ENCODE results near the gene ANKEF1. TPM values are rescaled to one million over a fixed set of nuclear protein-coding genes. Genes with fewer than 3 reads are reported as not detected.

ANKEF1 gene
- total and polyA plus RNA-seq, 10 of the 15 experiments (the other 5 are each of a cell fraction or from before 2014, with no cell fraction given): 0.04 to 3.0 (median 0.89) TPM

DNA sequence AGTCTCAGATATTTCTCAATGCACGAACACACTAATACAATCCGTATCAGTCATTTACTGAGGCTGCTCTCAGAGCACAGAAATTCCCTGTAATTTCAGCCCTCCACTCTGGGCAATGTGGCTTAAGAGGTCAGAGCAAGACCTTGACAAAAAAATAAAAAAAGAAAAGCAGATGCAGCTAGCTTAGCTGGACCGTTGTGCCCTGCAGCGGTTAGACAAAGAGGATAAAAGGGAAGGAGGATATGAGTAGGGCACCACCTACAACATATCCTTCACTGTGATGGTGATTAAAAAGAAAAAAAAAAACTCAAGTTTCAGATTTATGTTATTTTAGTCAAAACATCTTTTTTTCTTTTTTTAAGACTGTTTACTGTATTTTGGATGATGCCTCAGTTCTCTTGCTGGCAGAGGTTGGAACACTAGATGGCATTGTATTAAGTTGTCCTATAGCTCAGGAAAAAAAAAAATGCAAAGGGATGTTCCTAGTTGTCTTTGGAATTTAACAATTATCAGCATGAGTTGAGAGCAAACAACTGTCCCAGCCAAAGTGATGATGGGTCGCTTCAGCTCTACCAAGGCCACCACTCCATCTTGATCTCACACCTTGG, 59.9 kb downstream of the ANKEF1 start (continued):
- TF ChIP-seq, protein P1, sequence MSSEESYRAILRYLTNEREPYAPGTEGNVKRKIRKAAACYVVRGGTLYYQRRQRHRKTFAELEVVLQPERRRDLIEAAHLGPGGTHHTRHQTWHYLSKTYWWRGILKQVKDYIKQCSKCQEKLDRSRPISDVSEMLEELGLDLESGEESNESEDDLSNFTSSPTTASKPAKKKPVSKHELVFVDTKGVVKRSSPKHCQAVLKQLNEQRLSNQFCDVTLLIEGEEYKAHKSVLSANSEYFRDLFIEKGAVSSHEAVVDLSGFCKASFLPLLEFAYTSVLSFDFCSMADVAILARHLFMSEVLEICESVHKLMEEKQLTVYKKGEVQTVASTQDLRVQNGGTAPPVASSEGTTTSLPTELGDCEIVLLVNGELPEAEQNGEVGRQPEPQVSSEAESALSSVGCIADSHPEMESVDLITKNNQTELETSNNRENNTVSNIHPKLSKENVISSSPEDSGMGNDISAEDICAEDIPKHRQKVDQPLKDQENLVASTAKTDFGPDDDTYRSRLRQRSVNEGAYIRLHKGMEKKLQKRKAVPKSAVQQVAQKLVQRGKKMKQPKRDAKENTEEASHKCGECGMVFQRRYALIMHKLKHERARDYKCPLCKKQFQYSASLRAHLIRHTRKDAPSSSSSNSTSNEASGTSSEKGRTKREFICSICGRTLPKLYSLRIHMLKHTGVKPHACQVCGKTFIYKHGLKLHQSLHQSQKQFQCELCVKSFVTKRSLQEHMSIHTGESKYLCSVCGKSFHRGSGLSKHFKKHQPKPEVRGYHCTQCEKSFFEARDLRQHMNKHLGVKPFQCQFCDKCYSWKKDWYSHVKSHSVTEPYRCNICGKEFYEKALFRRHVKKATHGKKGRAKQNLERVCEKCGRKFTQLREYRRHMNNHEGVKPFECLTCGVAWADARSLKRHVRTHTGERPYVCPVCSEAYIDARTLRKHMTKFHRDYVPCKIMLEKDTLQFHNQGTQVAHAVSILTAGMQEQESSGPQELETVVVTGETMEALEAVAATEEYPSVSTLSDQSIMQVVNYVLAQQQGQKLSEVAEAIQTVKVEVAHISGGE (CRISPR knock-in tag; IDR thresholded peaks at IDR 0.05): no peak
- no peak for TF ChIP-seq PAX8 (IDR thresholded peaks at IDR 0.05)
- TF ChIP-seq JUNB (IDR thresholded peaks at IDR 0.05): no peak
- no peak for TF ChIP-seq GABPA (IDR thresholded peaks at IDR 0.05; ENCODE audit: low read depth)

DNA sequence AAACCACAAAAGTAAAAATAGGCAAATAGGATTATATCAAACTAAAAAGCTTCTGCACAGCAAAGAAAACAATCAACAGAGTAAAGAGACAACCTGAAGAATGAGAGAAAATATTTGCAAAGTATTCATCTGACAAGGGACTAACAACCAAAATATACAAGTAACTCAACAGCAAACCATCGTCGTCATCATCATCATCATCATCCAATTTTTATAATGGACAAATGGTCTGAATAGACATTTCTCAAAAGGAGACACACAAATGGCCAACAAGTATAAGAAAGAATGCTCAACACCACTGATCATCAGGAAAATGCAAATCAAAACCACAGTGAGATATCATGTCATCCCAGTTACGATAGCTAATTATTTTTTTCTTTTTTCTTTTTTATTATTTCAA, 62.0 kb downstream of the ANKEF1 start:
- DNase-seq (ENCODE audit: low read depth, low spot score) (no peak), FAIRE-seq (no peak), ATAC-seq (no peak)
- H3K36me3 ChIP-seq (ENCODE audit: control insufficient read depth in 2 of 2, insufficient read depth in 2 of 2, low read length in 1 of 2): no peaks in the 10 kb centered on the region
- ChIA-PET POLR2A (no interaction called here), SMC1A (ENCODE audit: uncharacterized antibody, unreplicated experiment) (no interaction called here), CTCF (interaction anchor here (0.8 kb wide), 1 partner anchor 689 kb away, joined by 4 read pairs; no protein-coding TSS in a partner anchor), RAD21 (ENCODE audit: unreplicated experiment) (no interaction called here)
- no peak overlapping the region for H3K4me2 ChIP-seq (ENCODE audit: control insufficient read depth, insufficient read depth)
- no peak overlapping the region for H3K4me3 ChIP-seq
- H2AFZ ChIP-seq (ENCODE audit: control insufficient read depth, low read depth, low read length): no peak overlapping the region
- H3K4me1 ChIP-seq (ENCODE audit: control insufficient read depth, insufficient read depth, low read length): no peaks in the 10 kb centered on the region
- no peaks in the 10 kb centered on the region for H3K27me3 ChIP-seq (replicated peaks in 1 of 2; ENCODE audit: control insufficient read depth in 2 of 2, insufficient read depth in 2 of 2, low read length in 1 of 2)
- H4K20me1 ChIP-seq (ENCODE audit: control insufficient read depth, insufficient read depth): no peaks in the 10 kb centered on the region
- 74% methylated on average over 3 of the region's 3 CpGs for WGBS (ENCODE audit: insufficient coverage, insufficient replicate concordance, low lambda C conversion rate, missing lambda C conversion rate)
- in situ Hi-C loops (cut with MboI): no loop called here
- intact Hi-C loops (cut with micrococcal nuclease; ENCODE audit: unreplicated experiment): loop anchor here (10.0 kb wide), 1 partner anchor 318 kb away; no protein-coding TSS in a partner anchor
- H3K9ac ChIP-seq (ENCODE audit: control insufficient read depth, insufficient read depth, low read length): no peak overlapping the region
- BruUV-seq (replicated peaks): no TSS peak
- H3K27ac ChIP-seq (ENCODE audit: control insufficient read depth, insufficient read depth): no peak overlapping the region
- H3K79me2 ChIP-seq (ENCODE audit: control insufficient read depth, insufficient read depth, low read length): no peaks in the 10 kb centered on the region
- no peaks in the 10 kb centered on the region for H3K9me3 ChIP-seq (replicated peaks; ENCODE audit: control insufficient read depth, insufficient read depth, low read length)
- no peak for TF ChIP-seq IRF4 (IDR thresholded peaks at IDR 0.05; ENCODE audit: low read depth, low read length)
- TF ChIP-seq, protein P2, sequence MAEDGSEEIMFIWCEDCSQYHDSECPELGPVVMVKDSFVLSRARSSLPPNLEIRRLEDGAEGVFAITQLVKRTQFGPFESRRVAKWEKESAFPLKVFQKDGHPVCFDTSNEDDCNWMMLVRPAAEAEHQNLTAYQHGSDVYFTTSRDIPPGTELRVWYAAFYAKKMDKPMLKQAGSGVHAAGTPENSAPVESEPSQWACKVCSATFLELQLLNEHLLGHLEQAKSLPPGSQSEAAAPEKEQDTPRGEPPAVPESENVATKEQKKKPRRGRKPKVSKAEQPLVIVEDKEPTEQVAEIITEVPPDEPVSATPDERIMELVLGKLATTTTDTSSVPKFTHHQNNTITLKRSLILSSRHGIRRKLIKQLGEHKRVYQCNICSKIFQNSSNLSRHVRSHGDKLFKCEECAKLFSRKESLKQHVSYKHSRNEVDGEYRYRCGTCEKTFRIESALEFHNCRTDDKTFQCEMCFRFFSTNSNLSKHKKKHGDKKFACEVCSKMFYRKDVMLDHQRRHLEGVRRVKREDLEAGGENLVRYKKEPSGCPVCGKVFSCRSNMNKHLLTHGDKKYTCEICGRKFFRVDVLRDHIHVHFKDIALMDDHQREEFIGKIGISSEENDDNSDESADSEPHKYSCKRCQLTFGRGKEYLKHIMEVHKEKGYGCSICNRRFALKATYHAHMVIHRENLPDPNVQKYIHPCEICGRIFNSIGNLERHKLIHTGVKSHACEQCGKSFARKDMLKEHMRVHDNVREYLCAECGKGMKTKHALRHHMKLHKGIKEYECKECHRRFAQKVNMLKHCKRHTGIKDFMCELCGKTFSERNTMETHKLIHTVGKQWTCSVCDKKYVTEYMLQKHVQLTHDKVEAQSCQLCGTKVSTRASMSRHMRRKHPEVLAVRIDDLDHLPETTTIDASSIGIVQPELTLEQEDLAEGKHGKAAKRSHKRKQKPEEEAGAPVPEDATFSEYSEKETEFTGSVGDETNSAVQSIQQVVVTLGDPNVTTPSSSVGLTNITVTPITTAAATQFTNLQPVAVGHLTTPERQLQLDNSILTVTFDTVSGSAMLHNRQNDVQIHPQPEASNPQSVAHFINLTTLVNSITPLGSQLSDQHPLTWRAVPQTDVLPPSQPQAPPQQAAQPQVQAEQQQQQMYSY (CRISPR knock-in tag; IDR thresholded peaks at IDR 0.05): no peak
- TF ChIP-seq WRNIP1 (IDR thresholded peaks at IDR 0.05; ENCODE audit: borderline replicate concordance, low read depth, low read length): no peak
- TF ChIP-seq, protein P3, sequence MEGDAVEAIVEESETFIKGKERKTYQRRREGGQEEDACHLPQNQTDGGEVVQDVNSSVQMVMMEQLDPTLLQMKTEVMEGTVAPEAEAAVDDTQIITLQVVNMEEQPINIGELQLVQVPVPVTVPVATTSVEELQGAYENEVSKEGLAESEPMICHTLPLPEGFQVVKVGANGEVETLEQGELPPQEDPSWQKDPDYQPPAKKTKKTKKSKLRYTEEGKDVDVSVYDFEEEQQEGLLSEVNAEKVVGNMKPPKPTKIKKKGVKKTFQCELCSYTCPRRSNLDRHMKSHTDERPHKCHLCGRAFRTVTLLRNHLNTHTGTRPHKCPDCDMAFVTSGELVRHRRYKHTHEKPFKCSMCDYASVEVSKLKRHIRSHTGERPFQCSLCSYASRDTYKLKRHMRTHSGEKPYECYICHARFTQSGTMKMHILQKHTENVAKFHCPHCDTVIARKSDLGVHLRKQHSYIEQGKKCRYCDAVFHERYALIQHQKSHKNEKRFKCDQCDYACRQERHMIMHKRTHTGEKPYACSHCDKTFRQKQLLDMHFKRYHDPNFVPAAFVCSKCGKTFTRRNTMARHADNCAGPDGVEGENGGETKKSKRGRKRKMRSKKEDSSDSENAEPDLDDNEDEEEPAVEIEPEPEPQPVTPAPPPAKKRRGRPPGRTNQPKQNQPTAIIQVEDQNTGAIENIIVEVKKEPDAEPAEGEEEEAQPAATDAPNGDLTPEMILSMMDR (IDR thresholded peaks at IDR 0.05 in 2 of 3, conservative IDR thresholded peaks at IDR 0.05 in 1 of 3; ENCODE audit: control insufficient read depth in 2 of 3, extremely low read depth in 1 of 3, insufficient read depth in 1 of 3, low read depth in 3 of 3, low read length in 3 of 3): no peak
- TF ChIP-seq, protein P4, sequence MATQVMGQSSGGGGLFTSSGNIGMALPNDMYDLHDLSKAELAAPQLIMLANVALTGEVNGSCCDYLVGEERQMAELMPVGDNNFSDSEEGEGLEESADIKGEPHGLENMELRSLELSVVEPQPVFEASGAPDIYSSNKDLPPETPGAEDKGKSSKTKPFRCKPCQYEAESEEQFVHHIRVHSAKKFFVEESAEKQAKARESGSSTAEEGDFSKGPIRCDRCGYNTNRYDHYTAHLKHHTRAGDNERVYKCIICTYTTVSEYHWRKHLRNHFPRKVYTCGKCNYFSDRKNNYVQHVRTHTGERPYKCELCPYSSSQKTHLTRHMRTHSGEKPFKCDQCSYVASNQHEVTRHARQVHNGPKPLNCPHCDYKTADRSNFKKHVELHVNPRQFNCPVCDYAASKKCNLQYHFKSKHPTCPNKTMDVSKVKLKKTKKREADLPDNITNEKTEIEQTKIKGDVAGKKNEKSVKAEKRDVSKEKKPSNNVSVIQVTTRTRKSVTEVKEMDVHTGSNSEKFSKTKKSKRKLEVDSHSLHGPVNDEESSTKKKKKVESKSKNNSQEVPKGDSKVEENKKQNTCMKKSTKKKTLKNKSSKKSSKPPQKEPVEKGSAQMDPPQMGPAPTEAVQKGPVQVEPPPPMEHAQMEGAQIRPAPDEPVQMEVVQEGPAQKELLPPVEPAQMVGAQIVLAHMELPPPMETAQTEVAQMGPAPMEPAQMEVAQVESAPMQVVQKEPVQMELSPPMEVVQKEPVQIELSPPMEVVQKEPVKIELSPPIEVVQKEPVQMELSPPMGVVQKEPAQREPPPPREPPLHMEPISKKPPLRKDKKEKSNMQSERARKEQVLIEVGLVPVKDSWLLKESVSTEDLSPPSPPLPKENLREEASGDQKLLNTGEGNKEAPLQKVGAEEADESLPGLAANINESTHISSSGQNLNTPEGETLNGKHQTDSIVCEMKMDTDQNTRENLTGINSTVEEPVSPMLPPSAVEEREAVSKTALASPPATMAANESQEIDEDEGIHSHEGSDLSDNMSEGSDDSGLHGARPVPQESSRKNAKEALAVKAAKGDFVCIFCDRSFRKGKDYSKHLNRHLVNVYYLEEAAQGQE (IDR thresholded peaks at IDR 0.05; ENCODE audit: low read depth, low read length): no peak

Measured in GM12878 (cell line).